IPS DF 4.7 (cell line): ENCODE results near the gene SPAG6.
"Not testable (repeated sequence)": the region's sequence is repeated elsewhere in the genome, so short reads cannot be mapped to it uniquely, and the experiment has no call there.

Experiments used
- DNase-seq: peaks from one replicate; pipeline ENCODE4 v3.0.0-alpha.2; 2013; ENCODE audit warnings: low spot score; ENCODE audit errors: extremely low read depth

SPAG6 gene

DNA sequence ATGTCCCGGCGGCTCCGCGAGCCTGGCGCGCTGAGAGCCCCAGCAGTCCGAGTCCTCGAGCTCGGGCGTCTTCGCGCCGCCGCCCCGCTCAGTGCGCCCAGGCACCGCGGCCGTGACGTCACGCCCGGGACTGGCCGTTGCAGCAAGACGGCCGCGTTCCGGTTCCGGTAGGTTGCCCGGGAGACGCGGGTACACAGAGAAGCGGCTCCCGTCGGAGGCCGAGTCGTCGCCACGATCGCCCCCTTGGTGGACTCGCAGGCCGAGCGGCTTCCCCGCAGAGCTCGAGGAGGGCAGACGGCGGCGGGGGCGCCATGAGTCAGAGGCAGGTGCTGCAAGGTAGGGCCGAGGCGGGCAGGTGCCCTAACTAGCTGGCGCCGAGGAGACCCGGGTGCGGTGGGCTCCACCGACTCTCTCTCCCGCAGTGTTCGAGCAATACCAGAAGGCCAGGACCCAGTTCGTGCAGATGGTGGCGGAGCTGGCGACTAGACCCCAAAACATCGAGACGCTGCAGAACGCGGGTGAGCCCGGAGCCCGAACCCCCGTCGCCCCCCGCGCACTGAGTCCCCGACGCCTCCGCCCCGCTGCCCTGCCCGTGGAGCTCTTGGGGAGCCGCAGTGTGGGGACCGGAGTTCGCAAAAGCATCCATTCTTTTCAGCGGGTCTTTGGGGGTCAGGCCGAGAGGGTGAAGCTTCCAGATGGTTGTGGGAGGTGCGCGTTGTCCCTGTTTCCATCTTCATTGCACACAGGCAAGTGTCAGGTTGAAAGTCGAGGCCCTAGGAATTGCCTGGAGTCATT, at the start of gene SPAG6:
Gene SPAG6, plus strand, starts transcription at position 196 of the 795 bp plus-strand sequence. Its CDS starts 116 bp downstream, at position 312.
- DNase-seq, result no peak

DNA sequence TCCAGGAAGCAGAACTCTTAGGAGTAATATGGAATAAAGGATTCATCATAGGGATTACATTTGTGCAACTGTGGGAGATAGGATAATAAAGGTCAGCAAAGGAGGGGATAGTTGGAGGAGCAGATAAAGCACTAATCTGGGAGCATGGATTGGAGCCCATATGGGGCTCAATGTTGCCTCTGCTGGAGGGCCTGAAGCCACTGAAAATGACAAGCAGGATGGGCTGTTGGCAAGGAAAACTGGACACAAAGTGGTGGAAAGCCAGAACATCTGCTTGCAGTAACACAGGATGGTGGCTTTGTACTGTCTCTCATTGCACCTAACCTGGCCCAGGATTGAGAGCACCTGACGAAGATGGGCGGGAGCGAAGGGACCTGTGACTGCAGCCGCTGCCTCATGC, 44.1 kb upstream of the SPAG6 start:
- DNase-seq, result no peak

DNA sequence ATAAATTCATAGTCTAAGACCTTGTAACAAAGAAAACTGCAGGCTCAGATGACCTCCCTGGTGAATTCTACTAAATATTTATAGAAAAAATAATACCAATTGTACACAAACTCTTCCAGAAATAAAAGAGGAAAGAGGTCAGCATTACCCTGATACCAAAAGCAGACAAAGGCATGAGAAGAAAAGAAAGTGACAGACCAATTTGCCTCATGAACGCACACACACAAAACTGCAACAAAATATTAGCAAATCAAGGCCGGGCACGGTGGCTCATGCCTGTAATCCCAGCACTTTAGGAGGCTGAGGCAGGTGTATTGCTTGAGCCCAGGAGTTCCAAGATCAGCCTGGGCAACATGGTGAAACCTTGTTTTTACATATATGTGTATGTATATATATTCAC, 41.8 kb upstream of the SPAG6 start:
- DNase-seq, result no peak

DNA sequence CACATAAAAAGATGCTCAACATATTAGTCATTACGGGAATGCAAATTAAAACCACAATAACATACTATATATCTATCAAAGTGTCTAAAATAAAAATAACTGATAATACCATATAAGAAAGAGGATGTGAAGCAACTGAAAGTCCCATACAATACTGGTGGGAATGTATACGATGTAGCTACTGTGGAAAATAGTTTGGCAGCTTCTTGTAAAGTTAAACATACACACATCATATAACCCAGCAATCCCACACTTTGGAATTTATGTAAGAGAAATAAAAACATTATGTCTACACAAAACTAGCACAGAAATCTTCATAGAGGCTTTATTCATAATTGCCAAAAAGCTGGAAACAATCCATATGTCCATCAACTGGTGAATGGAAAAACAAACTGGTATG, 39.6 kb upstream of the SPAG6 start:
- DNase-seq, result no peak

DNA sequence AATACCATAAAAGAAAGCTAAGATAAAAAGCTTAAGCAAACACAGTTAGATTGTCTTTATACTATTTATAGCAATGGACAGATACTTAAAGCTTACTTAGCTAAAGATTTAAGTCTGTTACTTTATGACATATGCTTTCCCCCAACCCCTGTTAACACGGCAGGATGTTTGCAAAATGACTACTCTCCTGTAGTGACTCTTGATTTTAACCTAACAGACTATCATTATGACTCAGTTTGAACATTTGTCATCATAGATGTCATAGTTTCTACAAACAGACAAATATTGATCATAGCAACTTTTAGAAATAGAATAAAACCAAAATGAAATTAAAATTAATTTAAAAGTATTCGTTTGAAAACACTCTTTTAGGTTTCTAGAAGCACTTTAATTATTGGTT, 36.9 kb upstream of the SPAG6 start:
- DNase-seq, result no peak

DNA sequence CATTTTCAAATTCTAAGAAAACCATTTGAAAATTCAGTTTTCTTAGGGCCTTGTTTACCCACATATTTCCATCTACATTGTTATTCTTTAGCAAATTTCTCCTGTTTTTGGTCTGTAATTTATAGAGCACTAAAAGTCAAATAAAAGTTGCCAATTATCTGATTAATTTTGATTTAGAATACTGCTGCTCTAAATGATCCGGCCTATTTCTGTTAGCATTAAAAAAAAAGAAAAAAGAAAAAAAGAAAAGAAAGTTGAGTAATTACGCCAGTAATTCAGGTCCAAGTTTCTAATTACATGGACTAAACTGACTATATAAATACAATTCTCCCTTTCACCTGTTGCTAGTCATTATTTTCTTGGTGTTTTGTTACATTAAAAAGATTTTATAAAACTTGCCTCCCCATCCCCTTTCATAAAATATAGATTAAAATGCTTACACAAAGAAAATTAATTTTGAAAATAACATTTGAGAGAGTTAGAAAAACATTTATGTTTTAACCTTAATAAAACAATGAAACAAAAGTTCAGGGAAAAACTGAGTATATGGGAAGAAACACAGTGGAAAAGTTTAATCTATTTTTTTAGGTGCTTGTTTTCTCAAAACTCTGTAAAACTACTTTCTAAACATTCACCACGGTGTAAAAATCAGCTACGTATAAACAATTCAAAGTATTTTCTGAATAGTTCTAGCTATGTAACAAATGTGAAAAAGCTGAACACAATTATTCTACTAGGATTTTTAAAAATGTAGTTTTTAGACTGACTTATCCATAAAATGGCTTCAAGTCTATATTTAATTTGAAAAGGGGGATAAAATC, 35.9 kb upstream of the SPAG6 start:
- DNase-seq, result no peak

DNA sequence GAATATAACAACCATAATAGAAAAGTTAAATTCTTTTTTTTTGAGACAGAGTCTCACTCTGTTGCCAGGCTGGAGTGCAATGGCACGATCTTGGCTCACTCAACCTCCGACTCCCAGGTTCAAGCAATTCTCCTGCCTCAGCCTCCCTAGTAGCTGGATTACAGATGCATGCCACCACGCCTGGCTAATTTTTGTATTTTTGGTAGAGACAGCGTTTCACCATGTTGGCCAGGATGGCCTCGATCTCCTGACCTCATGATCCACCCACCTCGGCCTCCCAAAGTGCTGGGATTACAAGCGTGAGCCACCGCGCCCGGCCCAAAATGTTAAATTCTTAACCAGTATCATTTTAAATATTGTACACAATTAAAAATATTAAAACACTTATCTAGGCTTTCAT, 35.3 kb upstream of the SPAG6 start:
- not testable (repeated sequence) for DNase-seq

DNA sequence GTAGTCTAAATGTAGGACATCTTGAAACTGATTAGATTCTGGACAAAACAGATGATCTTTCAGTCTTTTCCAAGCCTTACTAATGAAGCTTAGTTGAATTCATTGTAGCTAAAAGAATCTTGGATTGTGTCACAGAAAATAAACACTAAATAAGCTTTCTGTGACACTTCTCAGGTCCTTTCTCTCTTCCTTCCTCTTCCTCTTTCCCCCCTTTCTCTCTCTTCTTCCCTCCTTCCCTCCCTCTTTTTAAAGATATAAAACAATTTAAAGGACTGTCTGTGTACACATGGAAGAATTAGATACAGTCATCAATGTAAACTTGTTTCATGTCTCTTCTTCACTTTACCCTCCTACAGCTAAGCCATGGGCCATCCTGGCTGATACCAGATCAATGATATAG, 34.4 kb upstream of the SPAG6 start:
- no peak for DNase-seq

DNA sequence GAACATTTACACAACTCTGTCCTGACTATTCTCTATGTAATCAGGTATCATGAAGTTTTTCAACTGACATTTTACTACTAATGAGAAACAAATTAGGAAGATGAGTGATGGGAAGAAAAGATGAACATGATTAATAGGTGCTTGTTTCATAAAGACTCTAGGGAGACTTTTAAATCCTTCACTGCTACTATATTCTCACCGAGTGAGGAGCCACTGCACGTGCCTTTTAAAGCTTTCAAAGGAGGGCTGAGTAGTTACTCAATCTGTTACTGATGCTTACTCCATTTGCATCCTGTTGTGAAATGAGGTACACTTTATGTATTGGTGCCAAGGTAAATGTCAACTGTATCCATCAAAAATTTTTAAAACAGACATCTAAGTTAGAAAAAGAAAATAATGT, 30.4 kb upstream of the SPAG6 start:
- no peak for DNase-seq

DNA sequence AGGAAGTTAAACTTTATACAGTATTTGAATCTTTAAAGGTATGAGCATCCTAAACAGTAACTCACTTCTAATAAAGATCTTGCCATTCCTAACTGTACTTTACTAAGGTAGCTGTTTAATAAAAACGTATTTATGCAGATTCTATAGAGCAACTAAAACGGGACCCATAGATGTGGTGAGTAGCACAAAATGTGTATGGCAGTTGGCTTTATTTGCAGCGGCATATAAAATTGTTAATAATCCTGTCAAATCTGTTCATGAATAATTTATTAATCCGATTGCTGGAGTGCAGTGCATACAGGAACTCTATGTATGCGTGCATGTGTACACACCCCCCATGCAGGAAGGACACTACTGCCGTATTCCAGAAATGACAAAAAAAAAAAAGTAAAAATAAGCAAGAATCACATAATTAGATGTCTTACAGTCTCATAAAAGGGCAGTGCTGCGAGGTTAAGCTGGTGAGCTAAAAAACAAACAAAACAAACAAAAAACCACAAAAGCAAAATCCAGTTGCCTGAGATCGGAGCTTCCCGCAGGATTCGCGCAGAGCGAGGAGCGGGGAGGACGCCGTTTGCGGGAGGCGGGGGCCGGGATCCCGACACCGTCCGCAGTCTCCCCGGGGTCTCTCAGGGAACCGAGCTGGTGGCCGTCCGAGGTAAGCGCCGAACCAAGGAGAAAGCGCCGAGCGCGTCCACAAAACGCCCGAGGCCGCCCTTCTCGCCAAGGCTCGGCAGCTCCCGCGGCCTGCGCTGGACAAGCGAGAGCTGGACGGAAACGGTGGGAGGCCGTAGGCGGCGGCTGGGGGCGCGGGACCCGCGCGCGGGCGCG, 29.6 kb upstream of the SPAG6 start:
- no peak for DNase-seq

DNA sequence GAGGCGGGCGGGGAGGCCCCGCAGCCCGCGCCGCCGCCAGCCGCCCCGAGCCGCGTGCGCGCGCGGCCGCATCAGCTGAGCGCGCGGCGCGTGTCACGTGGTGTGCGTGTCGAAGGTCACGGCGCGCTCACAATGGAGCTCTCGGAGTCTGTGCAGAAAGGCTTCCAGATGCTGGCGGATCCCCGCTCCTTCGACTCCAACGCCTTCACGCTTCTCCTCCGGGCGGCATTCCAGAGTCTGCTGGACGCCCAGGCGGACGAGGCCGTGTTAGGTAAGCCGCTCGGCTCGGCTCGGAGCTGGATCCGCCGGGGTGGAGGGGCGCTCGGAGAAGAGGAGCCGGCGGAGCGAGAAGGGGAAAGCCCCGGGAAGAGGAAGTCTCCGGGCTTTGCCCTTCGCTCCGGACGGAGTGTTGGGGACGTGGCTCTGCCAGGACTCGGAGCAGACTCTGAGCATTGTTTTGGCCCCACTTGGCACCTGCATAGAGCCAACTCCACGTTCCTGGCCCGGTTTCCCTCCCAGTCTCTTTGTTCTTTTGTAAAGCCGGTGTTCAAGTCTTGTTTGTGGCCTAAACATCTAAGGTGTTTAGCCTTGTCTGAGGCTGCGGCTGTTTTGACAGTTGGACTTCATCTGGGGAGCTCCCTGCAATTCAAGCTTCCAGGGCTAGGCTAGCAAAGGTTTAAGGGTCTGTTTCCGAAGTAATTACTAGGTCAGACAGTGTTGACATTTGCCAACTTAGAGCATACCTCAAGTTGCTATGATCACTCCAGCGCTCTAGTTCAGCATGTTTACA, 28.8 kb upstream of the SPAG6 start, which contains the start of gene COMMD3:
Gene COMMD3, plus strand, starts transcription at position 103 of the 790 bp plus-strand sequence. Its CDS starts 30 bp downstream, at position 133.
- DNase-seq, result no peak

DNA sequence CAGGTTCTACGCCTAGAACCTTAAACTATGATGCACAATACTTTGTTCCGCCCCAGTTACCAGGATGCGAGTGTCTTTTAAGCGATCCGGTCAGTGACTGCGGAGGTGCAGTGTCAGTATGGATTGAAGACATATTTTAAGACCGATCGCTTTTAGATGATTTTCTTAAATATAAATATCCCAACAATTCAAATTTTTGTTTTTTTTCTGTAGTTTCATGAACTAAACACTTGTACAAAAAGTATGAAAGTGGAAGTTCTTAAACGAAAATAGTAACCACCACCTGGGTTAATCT, 28.3 kb upstream of the SPAG6 start:
- DNase-seq, result no peak

DNA sequence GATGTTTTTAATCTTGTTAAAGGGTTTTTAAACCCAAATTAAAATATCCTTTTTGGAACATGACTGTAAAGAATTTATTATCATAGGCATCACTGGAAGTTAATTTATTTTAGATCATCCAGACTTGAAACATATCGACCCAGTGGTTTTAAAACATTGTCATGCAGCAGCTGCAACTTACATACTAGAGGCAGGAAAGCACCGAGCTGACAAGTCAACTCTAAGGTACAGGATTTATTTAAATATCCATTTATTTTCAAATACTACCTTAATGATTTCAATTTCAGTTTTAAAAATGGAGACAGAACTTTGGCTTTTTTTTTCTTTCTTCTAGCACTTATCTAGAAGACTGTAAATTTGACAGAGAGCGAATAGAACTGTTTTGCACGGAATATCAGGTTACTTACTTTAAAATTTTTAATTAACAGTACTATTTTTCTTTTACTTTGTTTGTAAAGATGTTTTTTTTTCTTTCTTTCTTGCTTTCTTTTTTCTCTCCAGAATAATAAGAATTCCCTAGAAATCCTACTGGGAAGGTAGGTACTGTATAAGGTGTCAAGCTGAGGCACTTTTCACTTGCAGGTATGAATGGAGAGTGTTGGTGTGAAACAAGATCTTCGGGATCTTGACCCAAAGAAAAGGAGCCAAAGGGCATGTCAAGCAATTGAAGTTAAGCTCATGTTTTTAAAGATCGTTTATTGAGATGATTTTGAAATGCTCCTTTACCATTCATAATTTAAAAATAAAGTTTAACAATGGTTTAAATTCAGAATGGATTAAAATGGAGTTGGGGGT, 27.3 kb upstream of the SPAG6 start:
- no peak for DNase-seq

DNA sequence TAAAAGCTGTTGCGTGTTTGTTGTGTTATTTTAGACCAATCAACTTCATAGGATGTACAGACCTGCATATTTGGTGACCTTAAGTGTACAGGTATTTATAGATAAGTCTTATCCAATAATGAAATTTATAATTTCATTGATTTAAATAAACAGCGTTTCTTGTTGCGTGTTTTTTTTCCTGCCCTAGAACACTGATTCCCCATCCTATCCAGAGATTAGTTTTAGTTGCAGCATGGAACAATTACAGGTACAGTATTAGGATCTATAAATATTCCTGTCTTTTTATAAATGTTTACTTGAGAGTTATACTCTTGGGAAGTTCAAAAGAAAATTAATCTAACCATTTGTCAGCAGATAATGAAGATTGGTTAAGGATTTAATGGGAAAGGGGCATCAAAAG, 26.5 kb upstream of the SPAG6 start:
- no peak for DNase-seq

DNA sequence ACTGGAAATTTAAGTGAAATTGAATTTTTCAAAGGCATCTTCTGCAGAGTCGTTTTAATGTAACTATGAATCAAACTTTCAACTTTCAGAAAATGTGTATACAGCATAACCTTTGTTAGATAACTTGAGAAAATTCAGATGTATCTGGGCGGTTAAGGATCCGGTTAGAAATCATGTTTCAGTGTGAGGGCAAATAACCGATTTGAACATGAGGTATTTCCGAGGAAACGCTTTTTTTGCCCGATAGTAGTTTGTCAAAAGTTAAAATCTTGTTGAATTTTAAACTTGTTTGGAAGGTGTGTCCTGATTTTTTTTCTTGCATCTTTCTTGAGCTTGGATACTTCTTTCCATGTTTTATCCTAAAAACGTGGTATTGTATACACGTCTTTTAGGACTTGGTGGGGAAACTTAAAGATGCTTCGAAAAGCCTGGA, 25.7 kb upstream of the SPAG6 start:
- no peak for DNase-seq

DNA sequence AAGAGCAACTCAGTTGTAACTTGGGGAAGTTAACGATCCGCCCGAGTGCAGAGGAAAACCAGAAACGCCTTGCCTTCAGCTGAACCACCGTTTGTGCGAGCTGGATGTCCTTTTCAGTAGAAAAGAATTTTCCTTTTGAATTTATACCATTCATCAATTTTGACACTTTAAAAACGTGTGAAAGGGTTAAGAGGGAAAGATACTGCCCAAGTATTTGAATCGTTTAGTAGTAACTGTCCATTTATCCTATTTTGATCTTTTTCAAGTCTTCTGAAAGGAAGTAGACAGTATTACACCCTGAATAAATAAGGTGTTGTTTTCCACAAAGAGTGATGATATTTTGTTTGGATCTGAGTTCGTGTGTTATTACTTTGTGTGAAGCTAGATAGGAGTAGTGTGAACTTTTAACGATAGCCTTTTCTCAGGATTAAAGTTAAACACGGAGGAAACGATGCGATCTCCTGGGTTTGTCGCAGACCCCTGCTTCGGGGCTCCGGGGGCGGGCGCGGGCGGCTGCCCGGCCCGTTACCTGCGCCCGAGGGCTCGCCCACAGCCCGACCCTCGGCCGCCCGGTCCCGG, 25.2 kb upstream of the SPAG6 start:
- no peak for DNase-seq

DNA sequence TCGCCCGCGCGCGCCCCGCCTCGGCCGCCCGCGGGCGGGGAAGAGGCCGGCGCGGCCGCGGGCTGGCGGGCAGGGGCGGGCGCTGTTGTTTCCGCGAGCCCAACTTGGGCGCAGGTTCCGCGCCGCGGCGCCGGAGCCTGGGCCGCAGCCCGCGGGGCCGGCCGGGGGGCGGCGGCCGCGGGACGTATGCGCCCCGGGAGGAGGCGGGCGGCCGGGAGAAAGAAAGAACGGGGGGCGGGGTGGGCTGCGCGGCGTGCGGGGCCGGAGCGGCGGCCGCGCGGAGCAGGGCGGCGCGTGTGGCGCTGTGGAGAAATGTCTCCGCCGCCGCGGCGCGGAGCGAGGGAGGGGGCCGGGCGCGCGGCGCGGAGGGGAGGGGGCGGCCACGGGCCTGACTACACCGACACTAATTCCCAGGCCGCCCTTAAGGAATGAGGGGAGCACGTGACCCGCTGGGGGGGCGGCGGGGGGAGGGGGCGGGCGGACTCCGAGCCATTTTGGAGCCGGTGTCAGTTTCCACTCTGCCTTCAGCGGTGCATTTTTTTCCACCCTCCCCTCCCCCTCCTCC, 24.6 kb upstream of the SPAG6 start, which contains the start of gene BMI1:
Gene BMI1, plus strand, starts transcription at position 509 of the 565 bp plus-strand sequence. CDS start 5,351 bp downstream, outside the sequence.
- no peak for DNase-seq

DNA sequence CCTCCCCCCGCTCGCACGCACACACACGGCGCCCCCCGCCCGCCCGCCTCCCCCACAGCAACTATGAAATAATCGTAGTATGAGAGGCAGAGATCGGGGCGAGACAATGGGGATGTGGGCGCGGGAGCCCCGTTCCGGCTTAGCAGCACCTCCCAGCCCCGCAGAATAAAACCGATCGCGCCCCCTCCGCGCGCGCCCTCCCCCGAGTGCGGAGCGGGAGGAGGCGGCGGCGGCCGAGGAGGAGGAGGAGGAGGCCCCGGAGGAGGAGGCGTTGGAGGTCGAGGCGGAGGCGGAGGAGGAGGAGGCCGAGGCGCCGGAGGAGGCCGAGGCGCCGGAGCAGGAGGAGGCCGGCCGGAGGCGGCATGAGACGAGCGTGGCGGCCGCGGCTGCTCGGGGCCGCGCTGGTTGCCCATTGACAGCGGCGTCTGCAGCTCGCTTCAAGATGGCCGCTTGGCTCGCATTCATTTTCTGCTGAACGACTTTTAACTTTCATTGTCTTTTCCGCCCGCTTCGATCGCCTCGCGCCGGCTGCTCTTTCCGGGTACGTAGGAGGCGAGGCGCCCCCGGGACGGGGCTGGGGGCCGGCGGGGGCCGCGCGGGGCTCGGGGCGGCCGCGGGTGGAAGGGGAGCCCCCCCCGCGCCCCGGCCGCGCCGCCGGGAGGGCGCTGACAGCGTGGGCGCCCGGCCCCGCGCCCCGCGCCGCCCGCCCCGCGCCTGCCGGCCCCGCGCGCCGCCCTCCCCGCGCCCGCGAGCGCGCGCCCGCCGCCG, 24.0 kb upstream of the SPAG6 start:
- no peak for DNase-seq
